Gastroesophageal sphincter (tissue), 4 donors: ENCODE data around the gene SSRP1. TPM values are rescaled to one million over a fixed set of nuclear protein-coding genes. Genes with fewer than 3 reads are reported as not detected.
"Not testable (repeated sequence)": the region's sequence is repeated elsewhere in the genome, so short reads cannot be mapped to it uniquely, and the experiment has no call there.

Source experiments
- ATAC-seq: fragments of 150-250 bp; one replicate; pipeline ENCODE4 v1.9.1; 2016; ENCODE audit warnings: mild to moderate bottlenecking, moderate library complexity
- H3K27ac ChIP-seq, 4 donors: fragments of 200-600 bp; sonication (generic) in 3 of 4; 1 replicate in 3 of 4; 2 replicates in 1 of 4; pipeline ENCODE4 v1.5.1; 2016 to 2019
- H3K27me3 ChIP-seq: fragments of 200-600 bp; sonication (generic); one replicate; pipeline ENCODE4 v1.5.1; 2019
- H3K36me3 ChIP-seq, 2 donors: fragments of 200-600 bp; sonication (generic); one replicate each; pipeline ENCODE4 v1.5.1; 2019; ENCODE audit warnings: control low read depth in 1 of 2
- H3K4me1 ChIP-seq, 3 donors: fragments of 200-600 bp; sonication (generic); 1 replicate in 2 of 3; 2 replicates in 1 of 3; pipeline ENCODE4 v1.5.1; 2016 to 2019; ENCODE audit warnings: control low read depth in 2 of 3
- H3K4me3 ChIP-seq, 2 donors: fragments of 200-600 bp; sonication (generic); one replicate each; pipeline ENCODE4 v1.5.1; 2019; ENCODE audit warnings: mild to moderate bottlenecking in 1 of 2, moderate library complexity in 1 of 2
- H3K9me3 ChIP-seq, 3 donors: fragments of 200-600 bp; sonication (generic); one replicate each; pipeline ENCODE4 v1.5.1; 2017 to 2019; ENCODE audit warnings: control low read depth in 2 of 3
- EP300 ChIP-seq: sonication (generic); formaldehyde crosslinking; IDR thresholded peaks from one replicate; pipeline ENCODE4 v1.6.1; 2017; ENCODE audit warnings: antibody characterized with exemption, mild to moderate bottlenecking
- POLR2A ChIP-seq, 2 donors: fragments of 450-650 bp; IDR thresholded peaks; one replicate each; pipeline ENCODE4 v1.6.1; 2017; ENCODE audit warnings: antibody characterized with exemption in 2 of 2, mild to moderate bottlenecking in 2 of 2, moderate library complexity in 1 of 2
- POLR2AphosphoS5 ChIP-seq: sonication (generic); formaldehyde crosslinking; IDR thresholded peaks from one replicate; pipeline ENCODE4 v1.6.1; 2017; ENCODE audit warnings: antibody characterized with exemption
- WGBS, 2 donors: methylation state at CpG; one replicate each; pipeline ENCODE4 v1.1.5; 2018; ENCODE audit warnings: low coverage in 1 of 2; 5-methylcytosine and 5-hydroxymethylcytosine counted together
- total RNA-seq, 4 donors: library from RNA; depleted of rRNA; stranded (reverse); fragments of >200 nt; gene quantifications; one replicate each; pipeline ENCODE4 v1.1.0, GENCODE V29; 2016
- TF ChIP-seq, protein P1 (sequence below), 4 experiments: fragments of 200-600 bp in 2 of 4; fragments of 450-650 bp in 2 of 4; sonication (generic) in 1 of 4; IDR thresholded peaks; one replicate each; pipeline ENCODE4 v1.5.1; 2017 to 2019; ENCODE audit warnings: antibody characterized with exemption in 4 of 4, mild to moderate bottlenecking in 2 of 4, moderate library complexity in 2 of 4

SSRP1 gene
- total RNA-seq, 4 donors from 2014 or later = 66.0 to 101 (median 79.8) TPM

- H3K4me3 ChIP-seq = no peak overlapping the region
- H3K27me3 ChIP-seq = peaks cover 23% of the 10 kb centered on the region
- no peaks in the 10 kb centered on the region for H3K9me3 ChIP-seq
- H3K36me3 ChIP-seq = no peaks in the 10 kb centered on the region
- 49 to 58% methylated on average over 3 of the region's 9 CpGs for WGBS, 2 donors
- TF ChIP-seq POLR2AphosphoS5 = no peak
- TF ChIP-seq EP300 = no peak
- TF ChIP-seq POLR2A (IDR thresholded peaks at IDR 0.05) = no peak
- TF ChIP-seq, protein P1, sequence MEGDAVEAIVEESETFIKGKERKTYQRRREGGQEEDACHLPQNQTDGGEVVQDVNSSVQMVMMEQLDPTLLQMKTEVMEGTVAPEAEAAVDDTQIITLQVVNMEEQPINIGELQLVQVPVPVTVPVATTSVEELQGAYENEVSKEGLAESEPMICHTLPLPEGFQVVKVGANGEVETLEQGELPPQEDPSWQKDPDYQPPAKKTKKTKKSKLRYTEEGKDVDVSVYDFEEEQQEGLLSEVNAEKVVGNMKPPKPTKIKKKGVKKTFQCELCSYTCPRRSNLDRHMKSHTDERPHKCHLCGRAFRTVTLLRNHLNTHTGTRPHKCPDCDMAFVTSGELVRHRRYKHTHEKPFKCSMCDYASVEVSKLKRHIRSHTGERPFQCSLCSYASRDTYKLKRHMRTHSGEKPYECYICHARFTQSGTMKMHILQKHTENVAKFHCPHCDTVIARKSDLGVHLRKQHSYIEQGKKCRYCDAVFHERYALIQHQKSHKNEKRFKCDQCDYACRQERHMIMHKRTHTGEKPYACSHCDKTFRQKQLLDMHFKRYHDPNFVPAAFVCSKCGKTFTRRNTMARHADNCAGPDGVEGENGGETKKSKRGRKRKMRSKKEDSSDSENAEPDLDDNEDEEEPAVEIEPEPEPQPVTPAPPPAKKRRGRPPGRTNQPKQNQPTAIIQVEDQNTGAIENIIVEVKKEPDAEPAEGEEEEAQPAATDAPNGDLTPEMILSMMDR (IDR thresholded peaks at IDR 0.05) = no peak
- H3K4me1 ChIP-seq = no peaks in the 10 kb centered on the region
- no peak overlapping the region for H3K27ac ChIP-seq
- ATAC-seq = no peak
These were observed 29.4 kb upstream of the SSRP1 start for GRCh38 chr11:57364851-57365660.

DNA sequence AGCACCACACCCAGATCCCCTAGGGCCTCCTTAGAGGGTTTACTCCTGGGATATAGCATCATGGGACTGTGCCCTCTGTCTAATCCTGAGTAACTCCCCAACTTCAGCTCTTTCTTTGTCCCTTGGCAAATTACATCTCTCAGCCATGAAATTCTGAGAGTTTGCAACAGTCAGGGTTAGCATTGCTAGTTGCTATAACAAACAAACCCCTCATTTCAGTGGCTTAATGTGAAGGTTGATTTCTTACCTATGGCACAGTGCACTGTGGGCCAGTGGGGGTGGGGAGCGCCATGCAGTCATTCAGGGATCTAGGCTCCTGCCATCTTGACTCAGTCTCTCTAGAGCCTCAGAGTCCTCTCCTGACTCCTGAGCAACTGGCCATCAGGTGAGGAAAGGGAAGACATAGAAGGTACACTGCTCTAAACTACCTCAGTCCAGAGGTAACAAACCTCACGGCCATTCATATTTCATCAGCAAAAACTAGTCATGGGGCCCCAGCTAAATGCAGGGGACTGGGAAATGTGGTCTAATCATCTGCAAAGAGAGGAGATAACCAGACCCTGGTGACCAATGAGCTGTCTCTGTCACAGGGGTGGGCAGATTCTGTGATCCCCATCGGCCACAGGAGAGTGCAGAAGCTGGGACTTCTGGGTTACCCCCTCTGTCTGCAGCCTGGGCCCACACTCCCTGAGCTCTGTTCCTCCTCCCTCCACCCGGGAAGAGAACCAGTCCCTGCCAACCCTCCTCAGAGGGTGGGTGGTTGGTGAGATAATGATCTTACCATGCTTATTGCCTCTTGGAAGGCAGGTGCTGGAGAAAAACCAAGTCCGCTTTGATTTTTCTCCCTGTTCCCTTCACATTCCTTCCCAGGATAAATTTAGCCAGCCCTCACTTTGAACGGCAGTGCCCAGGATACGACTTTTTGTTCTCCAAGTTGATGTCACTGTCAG lies 27.7 kb upstream of the SSRP1 start:
- 61 to 70% methylated on average over 2 to 6 of the region's 7 CpGs for WGBS, 2 donors
- no peaks in the 10 kb centered on the region for H3K9me3 ChIP-seq
- H3K4me1 ChIP-seq = peaks cover 0 to 2% (median 0%) of the 10 kb centered on the region in 3 donors
- no peak for ATAC-seq
- H3K4me3 ChIP-seq = no peak overlapping the region
- no peak overlapping the region for H3K27ac ChIP-seq
- TF ChIP-seq EP300 (no peak), POLR2AphosphoS5 (no peak), POLR2A (IDR thresholded peaks at IDR 0.05) (no peak)
- TF ChIP-seq, protein P1 (IDR thresholded peaks at IDR 0.05) = no peak
- H3K36me3 ChIP-seq = no peaks in the 10 kb centered on the region
- H3K27me3 ChIP-seq = peaks cover 14% of the 10 kb centered on the region

- peaks cover 7% of the 10 kb centered on the region for H3K27me3 ChIP-seq
- ATAC-seq = no peak
- no peaks in the 10 kb centered on the region for H3K9me3 ChIP-seq
- peaks cover 0 to 16% (median 9%) of the 10 kb centered on the region in 3 donors for H3K4me1 ChIP-seq
- WGBS, 2 donors = 77 to 90% methylated on average over 2 to 3 of the region's 3 CpGs
- H3K4me3 ChIP-seq = no peak overlapping the region
- TF ChIP-seq POLR2AphosphoS5 = no peak
- no peaks in the 10 kb centered on the region for H3K36me3 ChIP-seq
- no peak overlapping the region for H3K27ac ChIP-seq
These were observed 26.2 kb upstream of the SSRP1 start for GRCh38 chr11:57361926-57362325.

- ATAC-seq, H3K4me3 ChIP-seq, H3K27me3 ChIP-seq, H3K36me3 ChIP-seq, H3K9me3 ChIP-seq, H3K27ac ChIP-seq: not testable (repeated sequence)
- H3K4me1 ChIP-seq = peaks cover 0 to 17% (median 9%) of the 10 kb centered on the region in 3 donors
These were observed 25.7 kb upstream of the SSRP1 start for GRCh38 chr11:57361420-57361819.

- Histone ChIP-seq H3K27ac (no peak overlapping the region), H3K27me3 (peaks cover 3% of the 10 kb centered on the region), H3K4me3 (no peak overlapping the region), H3K4me1 (peaks cover 0 to 17% (median 9%) of the 10 kb centered on the region in 3 donors), H3K9me3 (no peaks in the 10 kb centered on the region), H3K36me3 (no peaks in the 10 kb centered on the region)
- 83 to 85% methylated on average over 3 to 8 of the region's 8 CpGs for WGBS, 2 donors
- TF ChIP-seq, protein P1 (IDR thresholded peaks at IDR 0.05) = no peak
- TF ChIP-seq POLR2A (IDR thresholded peaks at IDR 0.05) = no peak
- no peak for TF ChIP-seq POLR2AphosphoS5
- no peak for TF ChIP-seq EP300
- no peak for ATAC-seq
These were observed 25.3 kb upstream of the SSRP1 start for GRCh38 chr11:57360991-57361390.
